NCI-H2107 treated with DMSO at 0.1 percent for 48 hours (cell line): Measurements from ENCODE around the gene DPY19L3.
"Not testable (repeated sequence)": the region's sequence is repeated elsewhere in the genome, so short reads cannot be mapped to it uniquely, and the experiment has no call there.

Experiments used
- DNase-seq: peaks from one replicate; lab custom pipeline; 2025; ENCODE audit not compliant: unreplicated experiment; lab: John Stamatoyannopoulos, UW

DPY19L3 gene

DNA sequence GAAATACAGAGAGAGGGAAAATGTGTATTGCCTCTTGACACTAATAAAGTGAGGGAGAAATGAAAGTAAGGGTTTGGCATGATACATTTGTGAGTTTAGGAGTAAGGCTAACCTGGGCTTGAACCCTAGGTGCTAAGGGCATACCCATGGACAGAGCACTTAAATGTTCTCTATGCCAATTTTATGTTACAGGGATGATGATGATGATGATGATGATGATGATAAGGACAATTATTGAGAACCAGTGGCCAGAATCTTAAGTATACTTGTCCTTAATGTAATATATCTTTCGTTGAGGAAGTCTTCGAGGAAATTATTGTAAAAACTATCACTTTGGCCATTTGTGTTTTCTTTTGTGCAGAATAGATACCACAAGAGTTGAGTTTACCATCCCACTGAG lies 33.2 kb downstream of the DPY19L3 start:
- no peak for DNase-seq

- no peak for DNase-seq
Measured at GRCh38 chr19:32442650-32443049, 37.1 kb downstream of the DPY19L3 start.

DNA sequence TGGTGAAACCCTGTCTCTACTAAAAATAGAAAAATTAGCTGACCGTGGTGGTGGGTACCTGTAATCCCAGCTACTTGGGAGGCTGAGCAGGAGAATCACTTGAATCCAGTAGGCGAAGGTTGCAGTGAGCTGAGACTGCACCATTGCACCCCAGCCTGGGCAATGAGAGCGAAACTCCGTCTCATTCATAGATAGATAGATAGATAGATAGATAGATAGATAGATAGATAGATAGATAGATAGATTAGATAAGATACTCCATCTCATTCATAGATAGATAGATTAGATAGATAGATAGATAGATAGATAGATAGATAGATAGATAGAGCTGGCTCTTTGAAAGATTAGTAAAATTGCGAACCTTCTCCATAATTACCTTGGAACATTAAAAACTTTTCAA lies 42.0 kb downstream of the DPY19L3 start:
- DNase-seq, result not testable (repeated sequence)

- no peak for DNase-seq
Measured at GRCh38 chr19:32448026-32448425, 42.5 kb downstream of the DPY19L3 start.

- no peak for DNase-seq
Measured at GRCh38 chr19:32450217-32450616, 44.6 kb downstream of the DPY19L3 start.

GRCh38 chr19:32453736-32454135 lies 48.2 kb downstream of the DPY19L3 start:
- DNase-seq, result no peak

- no peak for DNase-seq
Measured at GRCh38 chr19:32456406-32456805, 50.8 kb downstream of the DPY19L3 start.

GRCh38 chr19:32457571-32458158 lies 52.1 kb downstream of the DPY19L3 start:
- no peak for DNase-seq

- no peak for DNase-seq
Measured at GRCh38 chr19:32458500-32459123, 53.0 kb downstream of the DPY19L3 start.

- no peak for DNase-seq
Measured at GRCh38 chr19:32459204-32459865, 53.8 kb downstream of the DPY19L3 start.

DNA sequence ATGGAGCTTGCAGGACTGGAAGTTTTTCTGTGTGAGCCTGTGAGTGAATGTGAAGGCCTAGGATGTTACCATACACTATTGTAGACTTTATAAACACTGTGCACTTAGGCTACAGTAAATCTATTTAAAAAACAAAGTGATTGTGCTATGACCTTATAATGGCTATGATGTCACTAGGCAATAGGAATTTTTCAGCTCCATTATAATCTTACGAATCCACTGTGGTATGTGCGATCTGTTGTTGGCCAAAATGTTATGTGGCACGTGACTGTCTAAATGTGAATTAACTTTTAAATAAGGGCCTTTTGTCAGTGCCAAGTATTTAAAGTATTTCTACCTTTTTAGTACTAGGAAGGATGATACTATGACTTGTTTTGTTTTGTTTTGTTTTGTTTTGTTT lies 54.9 kb downstream of the DPY19L3 start:
- DNase-seq, result no peak

DNA sequence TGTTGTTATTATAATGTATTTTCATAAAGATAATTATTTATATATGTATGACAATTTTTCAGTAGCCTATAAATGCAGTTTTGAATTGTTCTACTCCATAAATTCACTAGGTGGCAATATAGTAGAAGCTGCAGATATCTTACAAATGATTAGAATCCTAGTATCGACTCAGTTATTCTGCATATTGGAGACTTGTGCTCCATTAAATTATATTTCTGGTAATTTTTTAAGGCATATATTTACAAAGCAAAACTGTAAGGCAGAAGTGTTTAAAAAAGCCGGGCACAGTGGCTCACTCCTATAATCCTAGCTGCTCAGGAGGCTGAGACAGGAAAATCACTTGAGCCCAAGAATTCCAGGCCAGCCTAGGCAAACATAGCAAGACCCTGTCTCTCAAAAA lies 58.7 kb downstream of the DPY19L3 start:
- peak; percentile 45 for DNase-seq

DNA sequence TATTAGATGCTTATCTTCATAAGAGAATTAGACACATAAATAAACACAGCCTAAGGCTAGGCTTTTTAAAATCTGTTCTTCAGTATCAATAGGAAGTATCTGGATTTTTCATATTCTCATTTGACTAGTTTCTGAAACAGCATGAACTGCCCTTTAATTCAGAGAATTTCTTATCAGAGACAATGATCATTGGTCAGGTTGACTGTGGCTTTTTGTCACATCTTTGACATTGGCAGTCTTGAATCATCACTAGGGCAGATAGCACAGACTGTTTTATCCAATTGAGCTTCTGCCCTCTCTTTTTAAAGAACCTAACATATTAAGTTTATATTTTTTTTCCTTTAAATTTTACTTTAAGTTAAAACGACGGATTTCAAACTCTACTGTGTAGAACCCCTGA lies 59.6 kb downstream of the DPY19L3 start:
- DNase-seq, result no peak

DNA sequence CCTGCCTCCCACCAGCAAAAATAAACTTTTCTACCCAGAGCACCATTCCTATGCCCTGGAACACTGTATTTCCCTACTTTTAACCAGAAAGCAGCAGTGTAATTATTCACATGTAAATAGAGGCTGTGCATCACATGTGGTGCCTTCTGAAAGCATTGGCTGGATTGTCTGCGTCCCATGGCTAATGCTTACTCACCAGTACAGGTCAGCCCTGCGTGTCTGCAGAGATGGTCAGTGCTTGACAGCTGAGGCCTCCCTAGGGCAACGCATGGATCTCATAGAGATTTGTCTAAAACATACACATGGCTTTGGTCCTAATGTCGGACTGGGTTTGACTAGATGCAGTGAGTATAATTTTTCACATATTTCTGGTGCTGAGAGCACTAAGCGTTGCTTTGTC lies 64.2 kb downstream of the DPY19L3 start:
- no peak for DNase-seq

DNA sequence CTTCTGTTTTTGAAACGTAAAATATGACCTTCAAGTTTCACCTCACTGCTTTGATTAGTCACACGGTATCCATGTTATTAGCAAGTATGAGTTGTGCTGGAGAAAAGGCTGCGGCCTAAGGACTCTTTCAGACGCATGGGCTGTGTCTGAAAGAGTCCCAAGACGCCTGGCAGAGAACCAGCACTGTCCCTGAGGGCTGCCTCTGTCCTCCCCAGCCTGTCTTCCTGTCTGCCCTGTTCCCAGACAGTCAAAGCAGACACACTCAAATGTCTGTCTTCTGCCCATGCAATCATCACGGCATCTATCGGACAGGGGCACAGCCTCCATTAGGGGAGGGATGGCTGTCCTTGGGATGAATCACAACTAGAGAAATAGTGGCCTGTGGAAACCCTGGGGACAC lies 65.5 kb downstream of the DPY19L3 start:
- no peak for DNase-seq

GRCh38 chr19:32471811-32472210 lies 66.2 kb downstream of the DPY19L3 start:
- DNase-seq, result no peak

DNA sequence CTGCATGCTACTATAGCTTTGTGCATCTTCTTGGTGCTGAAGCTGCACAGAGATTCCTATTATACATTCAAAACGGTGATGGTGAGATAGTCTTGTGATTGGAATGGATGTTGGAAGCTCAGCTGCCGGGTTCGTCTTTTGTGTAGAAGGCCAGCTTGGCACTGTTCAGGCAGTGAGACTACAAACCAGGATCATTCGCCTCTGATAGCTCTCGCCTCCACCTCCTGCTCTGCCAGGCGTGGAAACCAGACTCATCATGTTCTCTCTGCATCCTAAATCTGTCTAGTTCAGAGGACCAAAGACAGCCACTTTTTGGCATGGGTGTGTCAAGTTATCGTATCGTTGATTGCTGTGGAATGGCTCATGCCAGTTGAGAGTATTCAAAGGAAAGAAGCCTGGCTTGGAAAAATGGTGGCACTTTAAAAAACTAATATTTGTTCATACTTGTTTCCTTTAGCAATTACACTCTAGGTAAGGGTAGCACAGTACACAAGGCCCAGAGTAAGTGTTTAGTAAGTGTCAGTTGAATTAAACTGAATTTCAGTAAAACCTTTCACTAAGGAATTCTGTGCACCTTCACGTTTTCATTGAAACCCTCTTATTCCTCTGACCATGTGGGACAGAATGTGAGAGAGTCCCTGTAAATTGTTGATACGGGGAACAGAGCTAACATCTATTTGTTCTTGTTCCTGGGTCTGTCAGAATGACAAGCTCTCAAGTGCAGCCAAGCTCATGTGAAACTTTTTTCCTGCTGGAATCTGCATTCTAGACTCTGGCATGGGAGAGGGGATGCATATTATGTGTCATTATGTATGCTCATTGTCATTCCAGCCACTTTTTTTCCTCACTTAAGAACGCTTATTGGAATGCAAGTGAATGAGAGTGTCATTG lies 69.8 kb downstream of the DPY19L3 start:
- no peak for DNase-seq

- no peak for DNase-seq
Measured at GRCh38 chr19:32476032-32476350, 70.4 kb downstream of the DPY19L3 start.

DNA sequence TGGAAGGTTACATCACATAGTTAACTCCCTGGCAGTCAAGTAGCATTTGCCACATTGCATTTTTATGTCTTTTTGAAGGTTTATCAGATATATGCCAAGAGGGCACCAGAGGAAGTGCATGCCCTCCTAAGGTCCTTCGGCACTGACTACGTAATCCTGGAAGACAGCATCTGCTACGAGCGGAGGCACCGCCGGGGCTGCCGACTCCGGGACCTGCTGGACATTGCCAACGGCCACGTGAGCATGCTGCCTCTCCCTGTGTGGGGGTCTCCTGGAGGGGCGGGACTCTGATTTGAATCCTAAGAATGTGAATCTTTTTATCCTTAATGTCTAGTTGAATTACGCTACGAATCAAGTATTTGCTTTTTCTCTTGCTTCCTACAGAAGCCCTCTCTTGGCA lies 74.8 kb downstream of the DPY19L3 start:
- no peak for DNase-seq

- no peak for DNase-seq
Measured at GRCh38 chr19:32483574-32483973, 78.0 kb downstream of the DPY19L3 start.

- DNase-seq, result no peak
Measured at GRCh38 chr19:32489971-32490370, 84.4 kb downstream of the DPY19L3 start.

GRCh38 chr19:32497391-32497790 lies 91.8 kb downstream of the DPY19L3 start:
- no peak for DNase-seq
